ENCODE data around the gene UCK2.

DNA sequence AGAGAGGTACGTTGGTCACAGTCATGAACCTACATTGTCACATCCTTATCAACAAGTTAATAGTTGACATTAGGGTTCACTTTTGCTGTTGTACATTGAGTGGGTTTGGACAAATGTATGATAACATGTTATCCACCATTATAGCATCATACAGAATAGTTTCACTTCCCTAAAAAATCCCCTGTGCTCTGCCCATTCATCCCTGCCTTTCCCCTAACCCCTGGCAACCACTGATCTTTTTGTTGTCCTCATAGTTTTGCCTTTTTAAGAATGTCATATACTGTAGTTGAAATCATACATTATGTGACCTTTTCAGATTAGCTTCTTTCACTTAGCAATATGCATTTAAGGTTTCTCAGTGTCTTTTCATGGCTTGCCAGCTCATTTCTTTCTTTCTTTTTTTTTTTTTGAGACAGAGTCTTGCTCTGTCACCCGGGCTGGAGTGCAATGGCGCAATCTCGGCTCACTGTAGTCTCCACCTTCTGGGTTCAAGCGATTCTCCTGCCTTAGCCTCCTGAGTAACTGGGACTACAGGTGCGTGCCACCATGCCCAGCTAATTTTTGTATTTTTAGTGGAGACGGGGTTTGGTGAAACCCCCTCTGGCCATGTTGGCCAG, 50.6 kb downstream of the UCK2 start:
- TF ChIP-seq, protein P1, sequence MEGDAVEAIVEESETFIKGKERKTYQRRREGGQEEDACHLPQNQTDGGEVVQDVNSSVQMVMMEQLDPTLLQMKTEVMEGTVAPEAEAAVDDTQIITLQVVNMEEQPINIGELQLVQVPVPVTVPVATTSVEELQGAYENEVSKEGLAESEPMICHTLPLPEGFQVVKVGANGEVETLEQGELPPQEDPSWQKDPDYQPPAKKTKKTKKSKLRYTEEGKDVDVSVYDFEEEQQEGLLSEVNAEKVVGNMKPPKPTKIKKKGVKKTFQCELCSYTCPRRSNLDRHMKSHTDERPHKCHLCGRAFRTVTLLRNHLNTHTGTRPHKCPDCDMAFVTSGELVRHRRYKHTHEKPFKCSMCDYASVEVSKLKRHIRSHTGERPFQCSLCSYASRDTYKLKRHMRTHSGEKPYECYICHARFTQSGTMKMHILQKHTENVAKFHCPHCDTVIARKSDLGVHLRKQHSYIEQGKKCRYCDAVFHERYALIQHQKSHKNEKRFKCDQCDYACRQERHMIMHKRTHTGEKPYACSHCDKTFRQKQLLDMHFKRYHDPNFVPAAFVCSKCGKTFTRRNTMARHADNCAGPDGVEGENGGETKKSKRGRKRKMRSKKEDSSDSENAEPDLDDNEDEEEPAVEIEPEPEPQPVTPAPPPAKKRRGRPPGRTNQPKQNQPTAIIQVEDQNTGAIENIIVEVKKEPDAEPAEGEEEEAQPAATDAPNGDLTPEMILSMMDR (IDR thresholded peaks at IDR 0.05): no peak
- no peak for TF ChIP-seq POLR2A (IDR thresholded peaks at IDR 0.05)
